Osteocyte (in vitro differentiated cells): ENCODE results near the gene KPNA4. TPM values are rescaled to one million over a fixed set of nuclear protein-coding genes. Genes with fewer than 3 reads are reported as not detected.

Source experiments
- DNase-seq: peaks from one replicate; pipeline ENCODE4 v3.0.0; 2021; ENCODE audit warnings: mixed read lengths; ENCODE audit not compliant: unreplicated experiment; ENCODE audit errors: extremely low spot score
- H3K27ac Mint-ChIP-seq: one replicate; pipeline ENCODE4 v1.8.0; 2021; ENCODE audit warnings: mild to moderate bottlenecking, mixed read lengths; ENCODE audit not compliant: unreplicated experiment
- H3K27me3 Mint-ChIP-seq: one replicate; pipeline ENCODE4 v1.8.0; 2021; ENCODE audit warnings: mixed read lengths; ENCODE audit not compliant: unreplicated experiment
- H3K36me3 Mint-ChIP-seq: one replicate; pipeline ENCODE4 v1.8.0; 2021; ENCODE audit warnings: mixed read lengths; ENCODE audit not compliant: unreplicated experiment
- H3K4me1 Mint-ChIP-seq: one replicate; pipeline ENCODE4 v1.8.0; 2021; ENCODE audit warnings: mixed read lengths; ENCODE audit not compliant: unreplicated experiment
- H3K4me3 Mint-ChIP-seq: one replicate; pipeline ENCODE4 v1.8.0; 2021; ENCODE audit warnings: mild to moderate bottlenecking, moderate library complexity, mixed read lengths; ENCODE audit not compliant: unreplicated experiment
- H3K9me3 Mint-ChIP-seq: one replicate; pipeline ENCODE4 v1.8.0; 2021; ENCODE audit warnings: mixed read lengths; ENCODE audit not compliant: unreplicated experiment
- CTCF ChIP-seq: fragments of 200-600 bp; sonication (generic); IDR thresholded peaks from 2 replicates; pipeline ENCODE4 v1.5.0; 2021; ENCODE audit warnings: antibody characterized with exemption, mild to moderate bottlenecking, moderate library complexity
- total RNA-seq: library from RNA; stranded (reverse); gene quantifications from 2 replicates; pipeline ENCODE4 v1.2.1, GENCODE V29; 2021

The KPNA4 gene
- total RNA-seq, 1 donor from 2014 or later, result 57.7 TPM

GRCh38 chr3:160473978-160474377, 91.4 kb downstream of the KPNA4 start:
- Mint-ChIP-seq H3K4me1 (peaks cover 26% of the 10 kb centered on the region), H3K4me3 (no peak overlapping the region), H3K27ac (no peak overlapping the region), H3K9me3 (no peaks in the 10 kb centered on the region), H3K27me3 (no peaks in the 10 kb centered on the region), H3K36me3 (peaks cover 5% of the 10 kb centered on the region)
- no peak for DNase-seq
- no peak for TF ChIP-seq CTCF

GRCh38 chr3:160473221-160473620, 92.2 kb downstream of the KPNA4 start:
- Mint-ChIP-seq H3K27me3 (no peaks in the 10 kb centered on the region), H3K4me1 (peaks cover 19% of the 10 kb centered on the region), H3K36me3 (peaks cover 5% of the 10 kb centered on the region), H3K9me3 (no peaks in the 10 kb centered on the region), H3K4me3 (no peak overlapping the region), H3K27ac (no peak overlapping the region)
- DNase-seq, result no peak
- no peak for TF ChIP-seq CTCF

- Mint-ChIP-seq H3K27me3 (no peaks in the 10 kb centered on the region), H3K4me1 (peaks cover 10% of the 10 kb centered on the region), H3K4me3 (no peak overlapping the region), H3K9me3 (no peaks in the 10 kb centered on the region), H3K27ac (no peak overlapping the region), H3K36me3 (peaks cover 5% of the 10 kb centered on the region)
- no peak for DNase-seq
- TF ChIP-seq CTCF, result no peak
These were observed 93.0 kb downstream of the KPNA4 start for GRCh38 chr3:160472344-160472743.

GRCh38 chr3:160471892-160472291, 93.5 kb downstream of the KPNA4 start:
- no peak for TF ChIP-seq CTCF
- peaks cover 6% of the 10 kb centered on the region for H3K4me1 Mint-ChIP-seq
- H3K4me3 Mint-ChIP-seq, result no peak overlapping the region
- no peaks in the 10 kb centered on the region for H3K9me3 Mint-ChIP-seq
- peaks cover 5% of the 10 kb centered on the region for H3K36me3 Mint-ChIP-seq
- peaks cover 2% of the 10 kb centered on the region for H3K27me3 Mint-ChIP-seq
- H3K27ac Mint-ChIP-seq, result no peak overlapping the region
- no peak for DNase-seq

GRCh38 chr3:160470181-160470580, 95.2 kb downstream of the KPNA4 start:
- Mint-ChIP-seq H3K27ac (no peak overlapping the region), H3K4me3 (no peak overlapping the region), H3K27me3 (peaks cover 2% of the 10 kb centered on the region), H3K36me3 (peaks cover 5% of the 10 kb centered on the region), H3K4me1 (peaks cover 5% of the 10 kb centered on the region), H3K9me3 (no peaks in the 10 kb centered on the region)
- TF ChIP-seq CTCF, result no peak
- no peak for DNase-seq
